Natural killer cell (primary cell): ENCODE results near the gene GAMT. TPM values are rescaled to one million over a fixed set of nuclear protein-coding genes. Genes with fewer than 3 reads are reported as not detected.

Experiments
- ATAC-seq, 3 donors: fragments of 150-1000 bp in 2 of 3; fragments of 200-7000 bp in 1 of 3; cut with Tn5 transposase; 1 replicate in 1 of 3; 2 replicates in 2 of 3; pipeline ENCODE4 v1.10.0; 2021; ENCODE audit warnings: mild to moderate bottlenecking in 2 of 3, moderate library complexity in 2 of 3
- DNase-seq, 2 donors: peaks; one replicate each; pipeline versions ENCODE4 v3.0.0 to v3.0.0-alpha.2; 2013 to 2021; ENCODE audit warnings: mixed read lengths in 1 of 2
- H3K27ac ChIP-seq: one replicate; pipeline ENCODE4 v1.5.1; 2013; ENCODE audit warnings: mild to moderate bottlenecking, low read length
- H3K27me3 ChIP-seq: one replicate; pipeline ENCODE4 v1.6.1; 2013; ENCODE audit warnings: low read length; ENCODE audit not compliant: control insufficient read depth, insufficient read depth
- H3K36me3 ChIP-seq: one replicate; pipeline ENCODE4 v1.6.1; 2013; ENCODE audit warnings: low read length; ENCODE audit not compliant: control insufficient read depth, insufficient read depth
- H3K4me1 ChIP-seq: one replicate; pipeline ENCODE4 v1.6.1; 2013; ENCODE audit warnings: low read length; ENCODE audit not compliant: control insufficient read depth, insufficient read depth
- H3K4me3 ChIP-seq: one replicate; pipeline ENCODE4 v1.5.1; 2013; ENCODE audit warnings: low read length
- H3K9me3 ChIP-seq: one replicate; pipeline ENCODE4 v1.6.1; 2013; ENCODE audit warnings: low read length; ENCODE audit not compliant: control insufficient read depth, insufficient read depth
- H3K27ac Mint-ChIP-seq, 2 donors: one replicate each; pipeline ENCODE4 v1.8.0; 2022; ENCODE audit warnings: mild to moderate bottlenecking in 2 of 2, mixed read lengths in 2 of 2, moderate library complexity in 1 of 2
- H3K27me3 Mint-ChIP-seq, 2 donors: one replicate each; pipeline ENCODE4 v1.8.0; 2022; ENCODE audit warnings: low read depth in 2 of 2, mixed read lengths in 2 of 2
- H3K36me3 Mint-ChIP-seq: one replicate; pipeline ENCODE4 v1.8.0; 2022; ENCODE audit warnings: mixed read lengths
- H3K4me1 Mint-ChIP-seq, 2 donors: one replicate each; pipeline ENCODE4 v1.8.0; 2022; ENCODE audit warnings: mixed read lengths in 2 of 2
- H3K4me3 Mint-ChIP-seq: one replicate; pipeline ENCODE4 v1.8.0; 2022; ENCODE audit warnings: mild to moderate bottlenecking, moderate library complexity, mixed read lengths
- H3K9me3 Mint-ChIP-seq, 2 donors: one replicate each; pipeline ENCODE4 v1.8.0; 2022; ENCODE audit warnings: mixed read lengths in 2 of 2
- WGBS: methylation state at CpG from one replicate; pipeline ENCODE4 v1.1.7; 2013; ENCODE audit warnings: missing lambda C conversion rate; ENCODE audit not compliant: insufficient coverage; 5-methylcytosine and 5-hydroxymethylcytosine counted together
- intact Hi-C: fragments of 100-400 bp; cut with micrococcal nuclease; formaldehyde crosslinking; loops from one replicate; pipeline ENCODE4 v1.14.2; 2022
- total RNA-seq, 4 donors: library from RNA; stranded (reverse); fragments of 120-200 nt in 1 of 4; gene quantifications; one replicate each; pipeline versions ENCODE4 v1.2.3 to v1.2.4, GENCODE V29; 2013 to 2022
- TF ChIP-seq, protein P1 (sequence below): fragments of 200-600 bp; IDR thresholded peaks from one replicate; pipeline ENCODE4 v1.8.0; 2022; ENCODE audit warnings: antibody characterized with exemption

The GAMT gene
- total RNA-seq, 3 donors from 2014 or later (not counting 1 experiment from before 2014, with no cell fraction given): 5.1 to 7.5 (median 7.1) TPM

DNA sequence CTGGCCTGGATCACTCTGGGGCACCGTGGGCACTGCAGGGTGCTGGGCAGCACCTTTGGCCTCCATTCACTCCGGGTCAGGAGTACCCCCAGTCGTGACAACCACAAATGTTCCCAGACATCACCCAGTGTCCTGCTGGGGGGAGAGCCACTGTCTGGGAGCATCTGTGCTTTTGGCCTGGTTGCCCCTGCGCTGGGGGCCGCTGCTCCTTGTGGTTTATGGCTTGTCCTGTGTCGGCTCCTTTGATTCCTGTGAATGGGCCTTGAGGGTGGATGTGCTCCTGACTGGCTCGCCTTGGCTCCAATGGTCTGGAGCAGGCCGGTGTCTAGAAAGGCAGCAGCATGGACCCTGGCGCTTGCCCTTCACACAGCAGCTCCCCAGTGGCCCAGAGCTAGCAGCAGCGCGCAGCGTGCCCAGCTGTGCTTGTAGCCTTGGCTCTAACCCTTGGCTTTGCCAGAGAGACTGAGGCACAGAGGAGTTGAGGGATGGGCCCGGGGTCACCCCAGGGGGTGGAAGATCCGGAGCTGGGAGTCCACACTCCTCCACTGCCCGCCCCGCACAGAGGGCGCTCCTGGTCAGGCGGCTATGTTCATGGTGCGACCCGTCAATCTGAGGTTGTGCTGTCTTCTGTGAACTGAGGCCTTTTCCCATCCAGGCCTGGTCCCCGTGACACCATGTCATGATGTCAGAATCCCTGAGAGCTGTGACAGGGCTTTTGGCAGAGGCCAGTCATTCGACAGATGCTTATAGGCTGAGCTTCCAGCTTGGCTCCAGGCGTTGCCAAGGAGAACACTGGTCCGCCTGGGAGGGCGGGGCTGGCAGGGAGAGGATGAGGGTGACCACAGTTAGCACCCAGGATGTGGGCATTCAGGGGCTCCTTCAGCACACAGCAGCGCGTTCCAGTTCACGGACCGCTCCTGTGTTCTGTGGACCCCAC lies 10.2 kb upstream of the GAMT start:
- Mint-ChIP-seq H3K4me3 (peak overlapping the region; percentile 95), H3K27ac (peak overlapping the region; percentile 91 to 94), H3K4me1 (peaks cover 69 to 82% of the 10 kb centered on the region in 2 donors), H3K36me3 (no peaks in the 10 kb centered on the region), H3K27me3 (no peaks in the 10 kb centered on the region), H3K9me3 (no peaks in the 10 kb centered on the region)
- intact Hi-C loops: no loop called here
- WGBS: 60% methylated on average over 29 of the region's 29 CpGs
- Histone ChIP-seq H3K9me3 (no peaks in the 10 kb centered on the region), H3K27me3 (no peaks in the 10 kb centered on the region), H3K36me3 (peaks cover 4% of the 10 kb centered on the region), H3K4me3 (no peak overlapping the region), H3K27ac (peak overlapping the region; percentile 61), H3K4me1 (peaks cover 85% of the 10 kb centered on the region)
- ATAC-seq (peak in 2 of 3 donors; percentile 1 to 7), DNase-seq (peak; percentile 46 to 60)
- TF ChIP-seq, protein P1, sequence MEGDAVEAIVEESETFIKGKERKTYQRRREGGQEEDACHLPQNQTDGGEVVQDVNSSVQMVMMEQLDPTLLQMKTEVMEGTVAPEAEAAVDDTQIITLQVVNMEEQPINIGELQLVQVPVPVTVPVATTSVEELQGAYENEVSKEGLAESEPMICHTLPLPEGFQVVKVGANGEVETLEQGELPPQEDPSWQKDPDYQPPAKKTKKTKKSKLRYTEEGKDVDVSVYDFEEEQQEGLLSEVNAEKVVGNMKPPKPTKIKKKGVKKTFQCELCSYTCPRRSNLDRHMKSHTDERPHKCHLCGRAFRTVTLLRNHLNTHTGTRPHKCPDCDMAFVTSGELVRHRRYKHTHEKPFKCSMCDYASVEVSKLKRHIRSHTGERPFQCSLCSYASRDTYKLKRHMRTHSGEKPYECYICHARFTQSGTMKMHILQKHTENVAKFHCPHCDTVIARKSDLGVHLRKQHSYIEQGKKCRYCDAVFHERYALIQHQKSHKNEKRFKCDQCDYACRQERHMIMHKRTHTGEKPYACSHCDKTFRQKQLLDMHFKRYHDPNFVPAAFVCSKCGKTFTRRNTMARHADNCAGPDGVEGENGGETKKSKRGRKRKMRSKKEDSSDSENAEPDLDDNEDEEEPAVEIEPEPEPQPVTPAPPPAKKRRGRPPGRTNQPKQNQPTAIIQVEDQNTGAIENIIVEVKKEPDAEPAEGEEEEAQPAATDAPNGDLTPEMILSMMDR: no peak

DNA sequence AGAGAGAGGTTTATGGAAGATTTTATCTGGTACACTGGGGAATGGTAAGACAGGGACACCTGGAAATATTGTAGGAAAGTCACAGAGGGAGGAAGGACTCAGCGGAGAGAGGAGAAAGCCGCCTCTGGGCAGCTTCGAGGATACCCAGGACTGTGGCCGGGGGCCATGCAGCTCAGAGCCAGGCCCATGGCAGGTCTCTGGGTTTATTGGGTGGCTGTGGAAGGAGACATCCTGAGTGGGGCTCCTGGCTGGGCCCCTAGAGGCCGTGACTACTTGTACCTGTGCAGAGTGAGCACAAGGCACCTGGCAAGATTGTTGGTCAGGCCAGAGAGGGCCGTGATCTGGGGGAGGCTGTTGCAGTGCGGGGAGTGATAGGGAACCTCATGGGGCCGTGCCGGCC lies 9.4 kb upstream of the GAMT start:
- Histone ChIP-seq H3K27me3 (no peaks in the 10 kb centered on the region), H3K36me3 (peaks cover 4% of the 10 kb centered on the region), H3K27ac (peak overlapping the region; percentile 99), H3K9me3 (no peaks in the 10 kb centered on the region), H3K4me1 (peaks cover 81% of the 10 kb centered on the region), H3K4me3 (no peak overlapping the region)
- no peaks in the 10 kb centered on the region for H3K27me3 Mint-ChIP-seq
- H3K27ac Mint-ChIP-seq: peak overlapping the region; percentile 91 to 94
- H3K36me3 Mint-ChIP-seq: no peaks in the 10 kb centered on the region
- peaks cover 65 to 77% of the 10 kb centered on the region in 2 donors for H3K4me1 Mint-ChIP-seq
- WGBS: 84% methylated on average over 9 of the region's 9 CpGs
- no peaks in the 10 kb centered on the region for H3K9me3 Mint-ChIP-seq
- TF ChIP-seq, protein P1: no peak
- intact Hi-C loops: no loop called here
- ATAC-seq: no peak
- no peak for DNase-seq
- peak overlapping the region; percentile 95 for H3K4me3 Mint-ChIP-seq

DNA sequence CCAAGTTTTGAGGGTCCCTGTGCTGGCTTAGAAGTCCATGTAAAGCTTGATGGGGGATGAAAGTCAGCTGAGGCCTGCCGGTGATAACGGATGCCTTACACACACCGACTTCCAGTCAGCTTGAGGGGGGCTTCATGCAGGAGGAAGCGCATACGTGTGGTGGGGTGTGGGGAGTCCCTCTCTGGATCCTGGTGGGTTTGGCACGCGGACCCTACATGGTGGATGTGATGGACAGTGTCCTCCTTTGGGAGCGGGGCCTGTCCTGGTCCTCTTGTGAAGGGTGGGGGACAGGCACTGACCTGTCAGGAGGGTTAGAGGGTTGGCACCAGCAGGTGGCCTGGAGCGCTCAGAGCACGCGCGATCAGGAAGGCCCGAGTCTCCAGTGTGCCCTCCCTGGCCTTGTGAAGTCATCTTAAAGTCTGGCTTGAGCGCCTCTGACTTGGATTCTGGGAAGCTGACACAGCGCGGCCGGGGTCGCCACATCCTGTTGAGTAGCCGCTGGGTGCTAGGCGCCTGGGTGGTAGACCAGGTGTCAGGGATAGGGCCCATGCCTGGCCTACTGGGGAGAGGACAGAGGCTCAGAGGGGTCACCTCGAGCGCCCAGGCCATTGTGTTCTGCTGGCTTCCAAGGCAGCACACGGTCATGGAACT lies 8.9 kb upstream of the GAMT start:
- Mint-ChIP-seq H3K36me3 (no peaks in the 10 kb centered on the region), H3K4me1 (peaks cover 59 to 72% of the 10 kb centered on the region in 2 donors), H3K27ac (peak overlapping the region; percentile 91 to 94), H3K27me3 (no peaks in the 10 kb centered on the region), H3K9me3 (no peaks in the 10 kb centered on the region), H3K4me3 (peak overlapping the region; percentile 95)
- Histone ChIP-seq H3K27me3 (no peaks in the 10 kb centered on the region), H3K4me3 (no peak overlapping the region), H3K27ac (peak overlapping the region; percentile 99), H3K4me1 (peaks cover 76% of the 10 kb centered on the region), H3K9me3 (no peaks in the 10 kb centered on the region), H3K36me3 (peaks cover 4% of the 10 kb centered on the region)
- intact Hi-C loops: no loop called here
- no peak for DNase-seq
- 61% methylated on average over 23 of the region's 23 CpGs for whole genome bisulfite sequencing
- no peak for ATAC-seq
- TF ChIP-seq, protein P1: no peak
